Measurements from ENCODE around the gene VPS45. TPM values are rescaled to one million over a fixed set of nuclear protein-coding genes. Genes with fewer than 3 reads are reported as not detected.

Gene VPS45
- total RNA-seq, 4 donors from 2014 or later, result 27.7 to 30.9 (median 29.3) TPM

DNA sequence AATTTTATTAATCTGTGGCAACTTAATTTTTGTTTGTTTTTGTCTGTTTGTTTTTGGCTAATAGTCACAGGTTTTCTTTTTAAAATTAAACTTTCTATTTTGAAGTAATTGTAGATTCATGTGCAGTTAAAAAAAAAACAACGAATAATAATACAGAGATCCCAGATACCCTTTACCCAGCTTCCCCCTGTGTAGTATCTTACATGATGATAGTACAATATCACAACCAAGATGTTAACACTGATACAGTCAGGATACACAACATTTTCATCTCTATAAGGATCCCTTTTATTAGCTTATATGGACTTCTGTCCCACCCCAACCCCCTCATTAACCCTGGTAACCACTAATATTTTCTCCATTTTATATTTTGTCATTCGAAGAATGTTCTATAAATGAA, 5.9 kb downstream of the VPS45 start:
- intact Hi-C loops (cut with DNase I; ENCODE audit: low total_unique reads), result no loop called here
- H3K4me3 ChIP-seq (ENCODE audit: low read depth, poor library complexity, severe bottlenecking), result no peak overlapping the region
- DNase-seq (ENCODE audit: low spot score in 2 of 2), result no peak
- 87 to 97% methylated on average over 2 of the region's 2 CpGs for WGBS, 2 donors
- no peak for TF ChIP-seq POLR2A (IDR thresholded peaks at IDR 0.05)
- TF ChIP-seq, protein P1, sequence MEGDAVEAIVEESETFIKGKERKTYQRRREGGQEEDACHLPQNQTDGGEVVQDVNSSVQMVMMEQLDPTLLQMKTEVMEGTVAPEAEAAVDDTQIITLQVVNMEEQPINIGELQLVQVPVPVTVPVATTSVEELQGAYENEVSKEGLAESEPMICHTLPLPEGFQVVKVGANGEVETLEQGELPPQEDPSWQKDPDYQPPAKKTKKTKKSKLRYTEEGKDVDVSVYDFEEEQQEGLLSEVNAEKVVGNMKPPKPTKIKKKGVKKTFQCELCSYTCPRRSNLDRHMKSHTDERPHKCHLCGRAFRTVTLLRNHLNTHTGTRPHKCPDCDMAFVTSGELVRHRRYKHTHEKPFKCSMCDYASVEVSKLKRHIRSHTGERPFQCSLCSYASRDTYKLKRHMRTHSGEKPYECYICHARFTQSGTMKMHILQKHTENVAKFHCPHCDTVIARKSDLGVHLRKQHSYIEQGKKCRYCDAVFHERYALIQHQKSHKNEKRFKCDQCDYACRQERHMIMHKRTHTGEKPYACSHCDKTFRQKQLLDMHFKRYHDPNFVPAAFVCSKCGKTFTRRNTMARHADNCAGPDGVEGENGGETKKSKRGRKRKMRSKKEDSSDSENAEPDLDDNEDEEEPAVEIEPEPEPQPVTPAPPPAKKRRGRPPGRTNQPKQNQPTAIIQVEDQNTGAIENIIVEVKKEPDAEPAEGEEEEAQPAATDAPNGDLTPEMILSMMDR (IDR thresholded peaks at IDR 0.05), result no peak

DNA sequence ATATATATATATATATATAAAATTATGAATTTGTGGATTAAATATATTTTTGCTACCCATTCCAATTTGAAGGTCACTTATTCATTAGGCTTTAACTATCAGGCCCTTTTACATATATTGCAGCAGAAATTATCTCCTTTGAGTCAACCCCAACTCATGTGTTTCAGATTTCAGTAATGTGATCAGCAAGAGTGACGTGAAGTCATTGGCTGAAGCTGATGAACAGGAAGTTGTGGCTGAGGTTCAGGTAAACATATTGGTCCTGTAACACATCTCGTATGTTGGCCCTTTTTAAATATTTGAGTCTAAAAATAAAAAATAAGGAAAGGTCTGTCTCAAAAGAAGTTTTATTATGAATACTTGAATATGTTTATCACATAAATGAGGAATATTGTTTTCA, 8.5 kb downstream of the VPS45 start:
- intact Hi-C loops (cut with DNase I; ENCODE audit: low total_unique reads), result no loop called here

DNA sequence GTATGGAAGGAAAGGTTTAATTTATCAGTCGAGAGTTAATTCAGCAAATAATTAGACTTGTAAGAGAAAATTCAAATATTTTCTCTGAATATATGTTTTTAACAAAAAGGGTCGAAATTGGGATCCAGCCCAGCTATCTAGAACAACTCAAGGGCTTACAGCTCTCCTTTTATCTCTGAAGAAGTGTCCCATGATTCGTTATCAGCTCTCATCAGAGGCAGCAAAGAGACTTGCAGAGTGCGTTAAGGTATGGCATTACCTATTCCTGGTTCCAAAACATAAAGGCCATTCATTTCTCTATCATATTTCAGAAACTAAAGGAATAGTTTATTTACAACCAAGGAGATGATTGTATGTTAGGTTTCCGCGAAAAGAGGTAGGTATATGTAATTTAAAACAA, 9.4 kb downstream of the VPS45 start:
- WGBS, 2 donors, result 90 to 93% methylated on average over 6 of the region's 6 CpGs
- intact Hi-C loops (cut with DNase I; ENCODE audit: low total_unique reads), result no loop called here
- no peak for DNase-seq (ENCODE audit: low spot score in 2 of 2)
- TF ChIP-seq, protein P1 (IDR thresholded peaks at IDR 0.05), result no peak
- no peak for TF ChIP-seq POLR2A (IDR thresholded peaks at IDR 0.05)
- H3K4me3 ChIP-seq (ENCODE audit: low read depth, poor library complexity, severe bottlenecking), result no peak overlapping the region

More for the DNA sequence above, 8.5 kb downstream of the VPS45 start:
- 88 to 91% methylated on average over 2 of the region's 2 CpGs for WGBS, 2 donors
- H3K4me3 ChIP-seq (ENCODE audit: low read depth, poor library complexity, severe bottlenecking), result no peak overlapping the region
- no peak for DNase-seq (ENCODE audit: low spot score in 2 of 2)
- TF ChIP-seq, protein P1 (IDR thresholded peaks at IDR 0.05), result no peak
- TF ChIP-seq POLR2A (IDR thresholded peaks at IDR 0.05), result no peak

DNA sequence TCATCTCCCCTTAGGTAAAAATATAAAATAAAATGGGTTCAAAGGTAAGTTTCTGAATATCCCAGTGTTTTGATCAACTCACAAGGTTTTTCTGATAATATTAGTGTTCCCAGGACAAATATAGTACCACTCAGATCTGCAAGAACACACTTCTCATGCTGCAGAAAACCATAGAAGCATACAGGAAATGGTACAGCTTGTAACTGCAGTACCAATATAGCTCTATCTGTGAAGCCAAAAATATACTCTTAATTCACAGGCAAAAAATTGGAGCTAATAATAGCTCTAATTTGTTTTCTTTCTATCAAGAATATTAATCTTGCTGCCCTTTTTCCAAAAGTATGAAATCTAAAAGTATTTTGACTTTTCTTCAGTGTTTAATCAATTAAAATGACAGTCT, 13.2 kb downstream of the VPS45 start:
- intact Hi-C loops (cut with DNase I; ENCODE audit: low total_unique reads), result no loop called here
- no peak for DNase-seq (ENCODE audit: low spot score in 2 of 2)
- TF ChIP-seq, protein P1 (IDR thresholded peaks at IDR 0.05), result no peak
- no peak for TF ChIP-seq POLR2A (IDR thresholded peaks at IDR 0.05)
- no peak overlapping the region for H3K4me3 ChIP-seq (ENCODE audit: low read depth, poor library complexity, severe bottlenecking)

DNA sequence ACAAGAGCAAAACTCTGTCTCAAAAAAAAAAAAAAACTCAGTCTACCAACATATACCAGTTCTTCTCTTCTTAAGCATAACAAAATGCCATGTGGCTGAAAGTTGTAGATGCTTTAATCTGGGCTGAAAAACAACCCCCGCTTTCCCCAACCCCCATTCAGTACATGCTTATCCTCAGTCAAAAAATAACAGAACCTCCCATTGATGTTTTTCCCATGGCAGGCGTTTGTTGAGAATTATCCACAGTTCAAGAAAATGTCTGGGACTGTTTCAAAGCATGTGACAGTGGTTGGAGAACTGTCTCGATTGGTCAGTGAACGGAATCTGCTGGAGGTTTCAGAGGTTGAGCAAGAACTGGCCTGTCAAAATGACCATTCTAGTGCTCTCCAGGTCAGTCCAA, 14.9 kb downstream of the VPS45 start:
- no peak for DNase-seq (ENCODE audit: low spot score in 2 of 2)
- intact Hi-C loops (cut with DNase I; ENCODE audit: low total_unique reads), result no loop called here
- no peak overlapping the region for H3K4me3 ChIP-seq (ENCODE audit: low read depth, poor library complexity, severe bottlenecking)
- WGBS, 2 donors, result 85 to 89% methylated on average over 4 of the region's 4 CpGs
- TF ChIP-seq, protein P1 (IDR thresholded peaks at IDR 0.05), result no peak
- TF ChIP-seq POLR2A (IDR thresholded peaks at IDR 0.05), result no peak

DNA sequence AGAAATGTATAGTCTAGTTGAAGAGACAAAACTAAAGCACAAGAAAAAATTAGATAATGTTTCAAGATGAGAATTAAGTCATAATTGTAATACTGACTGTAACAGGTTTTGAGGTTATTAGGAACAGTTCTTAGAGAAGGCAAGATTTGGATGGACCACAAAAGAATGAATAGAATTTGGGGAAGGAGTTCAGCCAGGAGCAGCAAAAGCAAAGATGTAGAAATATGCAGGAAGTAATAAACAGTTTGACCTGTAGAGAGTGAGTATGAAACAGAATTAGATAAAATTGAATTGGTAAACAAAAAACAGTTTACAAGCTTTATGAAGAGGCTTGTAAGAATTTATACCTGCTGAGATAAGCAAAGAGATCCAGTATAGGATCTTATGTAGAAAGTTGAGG, 16.3 kb downstream of the VPS45 start:
- no peak overlapping the region for H3K4me3 ChIP-seq (ENCODE audit: low read depth, poor library complexity, severe bottlenecking)
- no peak for DNase-seq (ENCODE audit: low spot score in 2 of 2)
- TF ChIP-seq POLR2A (IDR thresholded peaks at IDR 0.05), result no peak
- TF ChIP-seq, protein P1 (IDR thresholded peaks at IDR 0.05), result no peak
- intact Hi-C loops (cut with DNase I; ENCODE audit: low total_unique reads), result no loop called here

Data from lower leg skin (tissue), 4 donors.